Measurements from ENCODE around the gene CHCHD3. TPM values are rescaled to one million over a fixed set of nuclear protein-coding genes. Genes with fewer than 3 reads are reported as not detected.

Gene CHCHD3
- total RNA-seq, 1 experiment from 2014 or later, result 192 TPM

- Histone ChIP-seq H3K36me3 (peaks cover 8% of the 10 kb centered on the region), H3K27me3 (no peaks in the 10 kb centered on the region), H3K27ac (no peak overlapping the region), H3K4me3 (no peak overlapping the region), H3K9me3 (replicated peaks) (no peaks in the 10 kb centered on the region), H3K4me1 (no peaks in the 10 kb centered on the region)
- no peak for DNase-seq
These were observed 61.4 kb downstream of the CHCHD3 start for GRCh38 chr7:133020496-133020895.

- no peaks in the 10 kb centered on the region for H3K27me3 ChIP-seq
- no peak for DNase-seq
- peaks cover 11% of the 10 kb centered on the region for H3K36me3 ChIP-seq
- H3K27ac ChIP-seq, result no peak overlapping the region
- H3K9me3 ChIP-seq (replicated peaks), result no peaks in the 10 kb centered on the region
- no peaks in the 10 kb centered on the region for H3K4me1 ChIP-seq
- no peak overlapping the region for H3K4me3 ChIP-seq
These were observed 62.3 kb downstream of the CHCHD3 start for GRCh38 chr7:133019590-133019989.

GRCh38 chr7:133016604-133017003 lies 65.3 kb downstream of the CHCHD3 start:
- Histone ChIP-seq H3K4me3 (no peak overlapping the region), H3K27ac (no peak overlapping the region), H3K9me3 (replicated peaks) (no peaks in the 10 kb centered on the region), H3K4me1 (no peaks in the 10 kb centered on the region), H3K36me3 (peaks cover 7% of the 10 kb centered on the region), H3K27me3 (no peaks in the 10 kb centered on the region)
- no peak for DNase-seq

- Histone ChIP-seq H3K4me3 (no peak overlapping the region), H3K4me1 (no peaks in the 10 kb centered on the region), H3K27me3 (no peaks in the 10 kb centered on the region), H3K27ac (no peak overlapping the region), H3K9me3 (replicated peaks) (no peaks in the 10 kb centered on the region), H3K36me3 (peaks cover 7% of the 10 kb centered on the region; the same call in 1 of the 2 replicates)
- DNase-seq, result no peak
These were observed 66.0 kb downstream of the CHCHD3 start for GRCh38 chr7:133015888-133016287.

GRCh38 chr7:133011746-133012145 lies 70.1 kb downstream of the CHCHD3 start:
- DNase-seq, result no peak
- H3K27ac ChIP-seq, result no peak overlapping the region
- H3K36me3 ChIP-seq, result peaks cover 21% of the 10 kb centered on the region
- no peaks in the 10 kb centered on the region for H3K27me3 ChIP-seq
- peaks cover 4% of the 10 kb centered on the region for H3K9me3 ChIP-seq (replicated peaks)
- H3K4me1 ChIP-seq, result no peaks in the 10 kb centered on the region
- H3K4me3 ChIP-seq, result no peak overlapping the region

- no peak for DNase-seq
- Histone ChIP-seq H3K27me3 (no peaks in the 10 kb centered on the region), H3K27ac (no peak overlapping the region), H3K4me1 (no peaks in the 10 kb centered on the region), H3K4me3 (no peak overlapping the region), H3K36me3 (peaks cover 22% of the 10 kb centered on the region), H3K9me3 (replicated peaks) (peaks cover 8% of the 10 kb centered on the region)
These were observed 72.3 kb downstream of the CHCHD3 start for GRCh38 chr7:133009426-133010252.

- no peak for DNase-seq
- no peak overlapping the region for H3K27ac ChIP-seq
- peaks cover 8% of the 10 kb centered on the region for H3K9me3 ChIP-seq (replicated peaks)
- H3K4me1 ChIP-seq, result no peaks in the 10 kb centered on the region
- H3K36me3 ChIP-seq, result peaks cover 22% of the 10 kb centered on the region
- H3K4me3 ChIP-seq, result no peak overlapping the region
- no peaks in the 10 kb centered on the region for H3K27me3 ChIP-seq
These were observed 73.9 kb downstream of the CHCHD3 start for GRCh38 chr7:133007961-133008360.

GRCh38 chr7:133003052-133003910 lies 78.6 kb downstream of the CHCHD3 start:
- no peak overlapping the region for H3K4me3 ChIP-seq
- peaks cover 8% of the 10 kb centered on the region for H3K9me3 ChIP-seq (replicated peaks)
- no peaks in the 10 kb centered on the region for H3K27me3 ChIP-seq
- peaks cover 13% of the 10 kb centered on the region for H3K36me3 ChIP-seq
- no peak overlapping the region for H3K27ac ChIP-seq
- H3K4me1 ChIP-seq, result no peaks in the 10 kb centered on the region
- DNase-seq, result no peak

GRCh38 chr7:133001727-133002126 lies 80.2 kb downstream of the CHCHD3 start:
- Histone ChIP-seq H3K27me3 (no peaks in the 10 kb centered on the region), H3K9me3 (replicated peaks) (peaks cover 4% of the 10 kb centered on the region), H3K4me1 (no peaks in the 10 kb centered on the region), H3K36me3 (peaks cover 5% of the 10 kb centered on the region; the same call in 1 of the 2 replicates), H3K4me3 (no peak overlapping the region), H3K27ac (no peak overlapping the region)
- no peak for DNase-seq

- Histone ChIP-seq H3K4me3 (no peak overlapping the region), H3K27me3 (no peaks in the 10 kb centered on the region), H3K9me3 (replicated peaks) (no peaks in the 10 kb centered on the region), H3K36me3 (no peaks in the 10 kb centered on the region), H3K4me1 (no peaks in the 10 kb centered on the region), H3K27ac (no peak overlapping the region)
- DNase-seq, result no peak
These were observed 82.0 kb downstream of the CHCHD3 start for GRCh38 chr7:132999845-133000244.

- no peak overlapping the region for H3K27ac ChIP-seq
- H3K4me3 ChIP-seq, result no peak overlapping the region
- no peaks in the 10 kb centered on the region for H3K27me3 ChIP-seq
- no peaks in the 10 kb centered on the region for H3K9me3 ChIP-seq (replicated peaks)
- no peaks in the 10 kb centered on the region for H3K36me3 ChIP-seq
- H3K4me1 ChIP-seq, result no peaks in the 10 kb centered on the region
- DNase-seq, result no peak
These were observed 83.1 kb downstream of the CHCHD3 start for GRCh38 chr7:132998763-132999162.

- Histone ChIP-seq H3K36me3 (no peaks in the 10 kb centered on the region), H3K4me1 (no peaks in the 10 kb centered on the region), H3K27me3 (no peaks in the 10 kb centered on the region), H3K9me3 (replicated peaks) (no peaks in the 10 kb centered on the region), H3K4me3 (no peak overlapping the region), H3K27ac (no peak overlapping the region)
- no peak for DNase-seq
These were observed 84.4 kb downstream of the CHCHD3 start for GRCh38 chr7:132997505-132997904.

GRCh38 chr7:132996581-132997242 lies 85.2 kb downstream of the CHCHD3 start:
- H3K36me3 ChIP-seq, result no peaks in the 10 kb centered on the region
- H3K27me3 ChIP-seq, result no peaks in the 10 kb centered on the region
- no peak overlapping the region for H3K4me3 ChIP-seq
- no peak for DNase-seq
- no peaks in the 10 kb centered on the region for H3K4me1 ChIP-seq
- no peaks in the 10 kb centered on the region for H3K9me3 ChIP-seq (replicated peaks)
- H3K27ac ChIP-seq, result no peak overlapping the region

GRCh38 chr7:132993377-132994013 lies 88.4 kb downstream of the CHCHD3 start:
- H3K9me3 ChIP-seq (replicated peaks), result no peaks in the 10 kb centered on the region
- H3K4me1 ChIP-seq, result no peaks in the 10 kb centered on the region
- no peak overlapping the region for H3K4me3 ChIP-seq
- H3K27me3 ChIP-seq, result no peaks in the 10 kb centered on the region
- no peaks in the 10 kb centered on the region; the same call in 1 of the 2 replicates for H3K36me3 ChIP-seq
- no peak for DNase-seq
- no peak overlapping the region for H3K27ac ChIP-seq

All from SJCRH30 (cell line).